Tibial nerve (tissue), 4 donors: Measurements from ENCODE around the gene PARN. TPM values are rescaled to one million over a fixed set of nuclear protein-coding genes. Genes with fewer than 3 reads are reported as not detected.

ENCODE experiments used
- DNase-seq, 2 donors: peaks; one replicate each; pipeline ENCODE4 v3.0.0-alpha.2; 2019; ENCODE audit warnings: low spot score in 2 of 2
- H3K27ac ChIP-seq, 4 donors: fragments of 200-600 bp; sonication (generic) in 3 of 4; one replicate each; pipeline ENCODE4 v1.5.1; 2017 to 2019; ENCODE audit warnings: mild to moderate bottlenecking in 1 of 4
- H3K27me3 ChIP-seq, 2 donors: fragments of 200-600 bp; sonication (generic) in 1 of 2; one replicate each; pipeline versions ENCODE4 v1.5.1 to v1.6.0; 2017 to 2019
- H3K36me3 ChIP-seq, 3 donors: fragments of 200-600 bp; sonication (generic); one replicate each; pipeline ENCODE4 v1.5.1; 2018 to 2019
- H3K4me1 ChIP-seq, 4 donors: fragments of 200-600 bp; sonication (generic) in 3 of 4; one replicate each; pipeline ENCODE4 v1.5.1; 2017 to 2019
- H3K4me3 ChIP-seq, 4 donors: fragments of 200-600 bp; sonication (generic) in 3 of 4; one replicate each; pipeline ENCODE4 v1.5.1; 2017 to 2019; ENCODE audit warnings: mild to moderate bottlenecking in 1 of 4, moderate library complexity in 1 of 4
- H3K9me3 ChIP-seq, 4 donors: fragments of 200-600 bp; sonication (generic) in 3 of 4; one replicate each; pipeline ENCODE4 v1.5.1; 2017 to 2019
- EP300 ChIP-seq, 2 donors: sonication (generic); formaldehyde crosslinking; IDR thresholded peaks; one replicate each; pipeline ENCODE4 v1.6.1; 2017; ENCODE audit warnings: antibody characterized with exemption in 2 of 2, mild to moderate bottlenecking in 1 of 2
- POLR2A ChIP-seq, 2 donors: fragments of 450-650 bp; IDR thresholded peaks; one replicate each; pipeline ENCODE4 v1.6.1; 2017; ENCODE audit warnings: antibody characterized with exemption in 2 of 2, mild to moderate bottlenecking in 2 of 2, moderate library complexity in 2 of 2
- WGBS, 2 donors: methylation state at CpG; one replicate each; pipeline ENCODE4 v1.1.5; 2018; 5-methylcytosine and 5-hydroxymethylcytosine counted together
- total RNA-seq, 4 donors: library from RNA; depleted of rRNA; stranded (reverse); fragments of >200 nt; gene quantifications; one replicate each; pipeline ENCODE4 v1.1.0, GENCODE V29; 2016
- TF ChIP-seq, protein P1 (sequence below), 5 experiments: fragments of 200-600 bp in 3 of 5; fragments of 450-650 bp in 2 of 5; sonication (generic) in 3 of 5; IDR thresholded peaks; one replicate each; pipeline ENCODE4 v1.5.1; 2016 to 2019; ENCODE audit warnings: antibody characterized with exemption in 5 of 5, mild to moderate bottlenecking in 3 of 5, moderate library complexity in 2 of 5

The PARN gene
- total RNA-seq, 4 donors from 2014 or later = 36.5 to 49.8 (median 40.6) TPM

DNA sequence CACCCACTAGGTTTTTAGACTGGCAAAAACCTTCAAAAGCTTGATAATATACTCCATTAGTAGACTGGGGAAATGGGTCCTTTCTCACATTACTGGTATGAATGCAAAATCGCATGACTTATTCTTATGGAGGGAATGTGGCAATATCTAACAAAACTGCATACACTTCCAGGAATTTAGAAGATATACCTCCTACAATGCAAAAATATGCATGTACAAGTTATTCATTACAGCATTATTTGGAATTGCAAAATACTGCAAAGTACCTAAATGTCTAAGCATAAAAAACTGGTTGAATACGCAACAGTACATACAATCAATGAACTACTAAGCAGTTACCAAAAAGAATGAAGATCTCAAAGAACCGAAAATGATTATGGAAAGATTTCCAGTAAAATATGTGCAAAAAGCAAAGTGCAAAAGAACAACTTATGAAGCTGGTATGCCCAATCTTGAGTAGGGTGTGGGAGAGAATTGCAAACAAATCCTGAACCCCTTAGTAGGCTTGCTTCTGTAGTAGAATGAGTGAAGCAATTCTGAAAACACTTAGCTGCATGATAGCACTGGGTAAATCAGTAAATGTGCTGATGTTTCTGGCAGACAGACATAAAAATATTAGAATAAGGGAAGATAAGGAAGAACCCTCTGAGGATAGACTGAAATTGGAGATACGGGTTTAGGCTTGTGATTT lies 180.1 kb downstream of the PARN start:
- no peak for TF ChIP-seq EP300 (IDR thresholded peaks at IDR 0.05)
- TF ChIP-seq, protein P1, sequence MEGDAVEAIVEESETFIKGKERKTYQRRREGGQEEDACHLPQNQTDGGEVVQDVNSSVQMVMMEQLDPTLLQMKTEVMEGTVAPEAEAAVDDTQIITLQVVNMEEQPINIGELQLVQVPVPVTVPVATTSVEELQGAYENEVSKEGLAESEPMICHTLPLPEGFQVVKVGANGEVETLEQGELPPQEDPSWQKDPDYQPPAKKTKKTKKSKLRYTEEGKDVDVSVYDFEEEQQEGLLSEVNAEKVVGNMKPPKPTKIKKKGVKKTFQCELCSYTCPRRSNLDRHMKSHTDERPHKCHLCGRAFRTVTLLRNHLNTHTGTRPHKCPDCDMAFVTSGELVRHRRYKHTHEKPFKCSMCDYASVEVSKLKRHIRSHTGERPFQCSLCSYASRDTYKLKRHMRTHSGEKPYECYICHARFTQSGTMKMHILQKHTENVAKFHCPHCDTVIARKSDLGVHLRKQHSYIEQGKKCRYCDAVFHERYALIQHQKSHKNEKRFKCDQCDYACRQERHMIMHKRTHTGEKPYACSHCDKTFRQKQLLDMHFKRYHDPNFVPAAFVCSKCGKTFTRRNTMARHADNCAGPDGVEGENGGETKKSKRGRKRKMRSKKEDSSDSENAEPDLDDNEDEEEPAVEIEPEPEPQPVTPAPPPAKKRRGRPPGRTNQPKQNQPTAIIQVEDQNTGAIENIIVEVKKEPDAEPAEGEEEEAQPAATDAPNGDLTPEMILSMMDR (IDR thresholded peaks at IDR 0.05) = no peak
- no peak for TF ChIP-seq POLR2A (IDR thresholded peaks at IDR 0.05)
- DNase-seq = no peak
- H3K27ac ChIP-seq = no peak overlapping the region
- no peak overlapping the region for H3K4me3 ChIP-seq
- WGBS, 2 donors = 82 to 84% methylated on average over 4 of the region's 4 CpGs
- peaks cover 0 to 10% (median 0%) of the 10 kb centered on the region in 4 donors for H3K4me1 ChIP-seq
- no peaks in the 10 kb centered on the region for H3K9me3 ChIP-seq
- peaks cover 0 to 18% (median 0%) of the 10 kb centered on the region in 3 donors for H3K36me3 ChIP-seq
- H3K27me3 ChIP-seq = no peaks in the 10 kb centered on the region

DNA sequence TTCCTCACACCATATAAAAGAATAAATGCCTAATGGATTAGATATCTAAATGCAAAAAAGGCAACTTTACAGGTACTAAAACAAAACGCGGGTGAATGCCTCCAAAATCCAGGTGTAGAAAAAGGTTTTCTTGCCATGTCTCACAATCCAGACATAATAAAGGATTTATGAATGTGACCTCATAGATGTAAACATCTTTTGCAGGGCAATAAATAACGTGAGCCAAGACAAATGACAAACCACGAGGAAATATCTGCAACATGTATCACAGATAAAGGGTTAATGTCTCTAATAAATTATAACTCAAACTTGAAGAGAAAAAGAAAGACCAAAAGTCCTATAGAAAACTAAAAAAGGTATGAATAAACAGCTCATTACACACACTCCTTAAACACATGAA lies 180.7 kb downstream of the PARN start:
- 84% methylated on average over 4 of the region's 4 CpGs for WGBS, 2 donors
- H3K27me3 ChIP-seq = no peaks in the 10 kb centered on the region
- no peaks in the 10 kb centered on the region for H3K9me3 ChIP-seq
- TF ChIP-seq, protein P1 (IDR thresholded peaks at IDR 0.05) = no peak
- TF ChIP-seq POLR2A (IDR thresholded peaks at IDR 0.05) (no peak), EP300 (IDR thresholded peaks at IDR 0.05) (no peak)
- peaks cover 0 to 10% (median 0%) of the 10 kb centered on the region in 4 donors for H3K4me1 ChIP-seq
- H3K27ac ChIP-seq = no peak overlapping the region
- no peak overlapping the region for H3K4me3 ChIP-seq
- DNase-seq = no peak
- peaks cover 0 to 18% (median 0%) of the 10 kb centered on the region in 3 donors for H3K36me3 ChIP-seq

DNA sequence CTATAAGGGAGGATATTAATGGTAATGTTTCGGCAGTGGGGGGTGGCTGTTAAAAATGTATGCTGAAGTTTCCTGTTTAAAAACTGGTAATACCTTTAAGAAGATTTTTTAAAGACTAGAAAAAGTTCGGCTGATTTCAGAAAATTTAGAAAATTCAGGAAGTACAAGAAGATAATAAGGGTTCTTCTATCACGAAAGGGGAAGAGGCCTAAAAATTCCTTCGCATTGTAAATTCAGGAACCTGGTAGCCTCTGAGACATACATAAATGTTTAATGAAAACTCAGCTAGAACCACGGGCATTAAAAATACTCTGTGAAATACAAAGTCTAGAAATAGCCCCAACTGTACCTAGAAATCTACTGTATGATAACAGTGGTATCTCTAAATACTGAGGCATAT lies 181.2 kb downstream of the PARN start:
- Histone ChIP-seq H3K4me1 (peaks cover 0 to 10% (median 0%) of the 10 kb centered on the region in 4 donors), H3K4me3 (no peak overlapping the region), H3K27ac (no peak overlapping the region), H3K27me3 (no peaks in the 10 kb centered on the region), H3K36me3 (peaks cover 0 to 18% (median 0%) of the 10 kb centered on the region in 3 donors), H3K9me3 (no peaks in the 10 kb centered on the region)
- TF ChIP-seq POLR2A (IDR thresholded peaks at IDR 0.05) = no peak
- no peak for TF ChIP-seq EP300 (IDR thresholded peaks at IDR 0.05)
- TF ChIP-seq, protein P1 (IDR thresholded peaks at IDR 0.05) = no peak
- no peak for DNase-seq
- 82 to 88% methylated on average over 5 of the region's 5 CpGs for WGBS, 2 donors

DNA sequence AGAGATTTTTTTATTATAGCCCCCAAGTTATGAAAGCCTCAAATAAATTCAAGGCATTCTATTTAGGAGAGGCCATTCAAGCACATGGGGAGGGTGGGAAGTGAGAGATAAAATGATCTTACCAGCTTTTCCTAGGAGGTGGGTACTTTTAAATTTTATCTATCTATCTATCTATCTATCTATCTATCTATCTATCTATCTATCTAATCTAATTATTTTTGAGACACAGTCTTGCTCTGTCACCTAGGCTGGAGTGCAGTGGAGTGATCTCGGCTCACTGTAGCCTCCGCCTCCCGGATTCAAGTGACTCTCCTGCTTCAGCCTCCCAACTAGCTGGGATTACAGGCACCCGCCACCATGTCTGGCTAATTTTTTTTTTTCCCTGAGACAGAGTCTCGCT lies 182.3 kb downstream of the PARN start:
- Histone ChIP-seq H3K4me1 (peaks cover 0 to 10% (median 0%) of the 10 kb centered on the region in 4 donors), H3K36me3 (peaks cover 0 to 18% (median 0%) of the 10 kb centered on the region in 3 donors), H3K9me3 (no peaks in the 10 kb centered on the region), H3K27me3 (no peaks in the 10 kb centered on the region), H3K27ac (no peak overlapping the region), H3K4me3 (no peak overlapping the region)
- no peak for TF ChIP-seq EP300 (IDR thresholded peaks at IDR 0.05)
- TF ChIP-seq POLR2A (IDR thresholded peaks at IDR 0.05) = no peak
- TF ChIP-seq, protein P1 (IDR thresholded peaks at IDR 0.05) = no peak
- no peak for DNase-seq
- 95 to 97% methylated on average over 5 of the region's 5 CpGs for WGBS, 2 donors

DNA sequence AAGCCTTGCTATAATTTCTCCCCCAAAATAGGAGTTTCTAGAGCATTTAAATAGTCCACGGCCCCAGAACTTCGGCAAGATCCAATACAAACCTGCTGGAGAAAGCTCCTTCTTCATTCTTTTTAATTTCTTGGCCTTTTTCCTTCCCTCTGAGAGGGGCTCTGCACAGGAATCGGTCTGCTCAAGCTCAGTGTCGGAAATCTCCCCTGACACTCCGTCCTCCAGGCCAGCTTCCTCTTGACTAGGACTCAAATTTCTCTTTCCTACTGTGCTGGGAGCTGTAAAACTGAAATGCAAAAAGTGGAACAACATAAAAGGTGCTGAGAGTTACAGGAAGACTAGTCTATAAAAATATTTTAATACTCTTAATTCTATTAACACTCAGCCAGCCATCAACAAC lies 183.3 kb downstream of the PARN start:
- no peak overlapping the region for H3K4me3 ChIP-seq
- no peaks in the 10 kb centered on the region for H3K27me3 ChIP-seq
- WGBS, 2 donors = 77 to 82% methylated on average over 5 of the region's 5 CpGs
- no peak overlapping the region for H3K27ac ChIP-seq
- TF ChIP-seq, protein P1 (IDR thresholded peaks at IDR 0.05) = no peak
- TF ChIP-seq POLR2A (IDR thresholded peaks at IDR 0.05) (no peak), EP300 (IDR thresholded peaks at IDR 0.05) (no peak)
- H3K4me1 ChIP-seq = peaks cover 0 to 10% (median 0%) of the 10 kb centered on the region in 4 donors
- no peaks in the 10 kb centered on the region for H3K9me3 ChIP-seq
- no peak for DNase-seq
- peaks cover 0 to 18% (median 0%) of the 10 kb centered on the region in 3 donors for H3K36me3 ChIP-seq
